Heart left ventricle (tissue), 13 donors: ENCODE measurements around the gene SH3BP1.

Experiments
- POLR2A ChIP-seq, 2 donors: fragments of 450-650 bp; IDR thresholded peaks; one replicate each; pipeline ENCODE4 v1.6.1; 2017; ENCODE audit warnings: antibody characterized with exemption in 2 of 2, mild to moderate bottlenecking in 2 of 2, moderate library complexity in 2 of 2
- TF ChIP-seq, protein P1 (sequence below), 12 donors: fragments of 200-600 bp; sonication (generic) in 4 of 12; IDR thresholded peaks; one replicate each; pipeline versions ENCODE4 v1.5.0 to v1.8.0; 2018 to 2022; ENCODE audit warnings: antibody characterized with exemption in 12 of 12, mild to moderate bottlenecking in 5 of 12
- donor health status: ischemic (EF 13 %, LVEDD 7.1; RV severe dilation, severe dysfunction).
- donor health status: DM: no; HTN: yes; CAD: no.
- donor health status: DM: no; HTN: no; CAD: no.
- donor health status: ischemic (EF 25% LVEDD 6.9; RV normal size, moderate dysfunction).
- donor health status: ischemic (EF 25% LVEDD 5.7; RV mildly dilated, moderate dysfunction).
- donor health status: ischemic (EF 35%, LVEDD 5.7; RV mildly dilated, moderate dysfunction).
- donor health status: nonischemic (EF 11% LVEDD 7.7; RV severe dilation, severe dysfunction).
- donor health status: DM: yes; HTN: yes; CAD: no.
- donor health status: PGD.
- donor health status: ischemic (EF 29% LVEDD 5.4; RV normal size, mild dysfunction).
- donor health status: nonischemic (EF 23%, LVEDD 6.1; RV moderate dilation, normal function).

DNA sequence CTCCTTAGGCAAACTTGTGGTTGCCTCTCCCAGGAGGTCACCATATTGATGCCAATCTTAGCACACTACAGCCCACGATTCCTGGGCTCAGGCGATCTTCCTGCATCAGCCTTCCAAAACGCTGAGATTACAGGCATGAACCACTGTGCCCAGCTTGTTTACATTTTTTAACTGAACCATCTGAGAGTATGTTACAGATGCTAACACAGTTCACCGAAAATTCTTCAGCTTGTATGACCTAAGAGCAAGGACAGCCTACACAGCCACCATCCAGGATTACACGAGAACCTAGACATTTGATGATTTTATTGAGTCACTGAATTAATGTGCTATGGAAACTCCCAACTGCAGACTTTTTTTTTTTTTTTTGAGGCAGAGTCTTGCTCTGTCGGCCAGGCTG lies 30.1 kb downstream of the SH3BP1 start:
- TF ChIP-seq, protein P1, sequence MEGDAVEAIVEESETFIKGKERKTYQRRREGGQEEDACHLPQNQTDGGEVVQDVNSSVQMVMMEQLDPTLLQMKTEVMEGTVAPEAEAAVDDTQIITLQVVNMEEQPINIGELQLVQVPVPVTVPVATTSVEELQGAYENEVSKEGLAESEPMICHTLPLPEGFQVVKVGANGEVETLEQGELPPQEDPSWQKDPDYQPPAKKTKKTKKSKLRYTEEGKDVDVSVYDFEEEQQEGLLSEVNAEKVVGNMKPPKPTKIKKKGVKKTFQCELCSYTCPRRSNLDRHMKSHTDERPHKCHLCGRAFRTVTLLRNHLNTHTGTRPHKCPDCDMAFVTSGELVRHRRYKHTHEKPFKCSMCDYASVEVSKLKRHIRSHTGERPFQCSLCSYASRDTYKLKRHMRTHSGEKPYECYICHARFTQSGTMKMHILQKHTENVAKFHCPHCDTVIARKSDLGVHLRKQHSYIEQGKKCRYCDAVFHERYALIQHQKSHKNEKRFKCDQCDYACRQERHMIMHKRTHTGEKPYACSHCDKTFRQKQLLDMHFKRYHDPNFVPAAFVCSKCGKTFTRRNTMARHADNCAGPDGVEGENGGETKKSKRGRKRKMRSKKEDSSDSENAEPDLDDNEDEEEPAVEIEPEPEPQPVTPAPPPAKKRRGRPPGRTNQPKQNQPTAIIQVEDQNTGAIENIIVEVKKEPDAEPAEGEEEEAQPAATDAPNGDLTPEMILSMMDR (IDR thresholded peaks at IDR 0.05) = no peak
- TF ChIP-seq POLR2A (IDR thresholded peaks at IDR 0.05) = no peak
